Measurements from ENCODE around the gene DNAAF6. TPM values are rescaled to one million over a fixed set of nuclear protein-coding genes. Genes with fewer than 3 reads are reported as not detected.
A peak's percentile ranks its signal among the peaks of the same experiment; 100 is the strongest.
"Not testable (repeated sequence)": the region's sequence is repeated elsewhere in the genome, so short reads cannot be mapped to it uniquely, and the experiment has no call there.

DNAAF6 gene
- total RNA-seq, 2 donors from 2014 or later = not detected

- H3K4me1 ChIP-seq = no peaks in the 10 kb centered on the region
- H3K36me3 ChIP-seq = no peaks in the 10 kb centered on the region
- H3K4me3 ChIP-seq = no peak overlapping the region
- no peak overlapping the region for H3K27ac ChIP-seq
- H3K27me3 ChIP-seq = no peaks in the 10 kb centered on the region
- DNase-seq (ENCODE audit: low spot score) = no peak
- H3K9me3 ChIP-seq = no peaks in the 10 kb centered on the region
- TF ChIP-seq, protein P1, sequence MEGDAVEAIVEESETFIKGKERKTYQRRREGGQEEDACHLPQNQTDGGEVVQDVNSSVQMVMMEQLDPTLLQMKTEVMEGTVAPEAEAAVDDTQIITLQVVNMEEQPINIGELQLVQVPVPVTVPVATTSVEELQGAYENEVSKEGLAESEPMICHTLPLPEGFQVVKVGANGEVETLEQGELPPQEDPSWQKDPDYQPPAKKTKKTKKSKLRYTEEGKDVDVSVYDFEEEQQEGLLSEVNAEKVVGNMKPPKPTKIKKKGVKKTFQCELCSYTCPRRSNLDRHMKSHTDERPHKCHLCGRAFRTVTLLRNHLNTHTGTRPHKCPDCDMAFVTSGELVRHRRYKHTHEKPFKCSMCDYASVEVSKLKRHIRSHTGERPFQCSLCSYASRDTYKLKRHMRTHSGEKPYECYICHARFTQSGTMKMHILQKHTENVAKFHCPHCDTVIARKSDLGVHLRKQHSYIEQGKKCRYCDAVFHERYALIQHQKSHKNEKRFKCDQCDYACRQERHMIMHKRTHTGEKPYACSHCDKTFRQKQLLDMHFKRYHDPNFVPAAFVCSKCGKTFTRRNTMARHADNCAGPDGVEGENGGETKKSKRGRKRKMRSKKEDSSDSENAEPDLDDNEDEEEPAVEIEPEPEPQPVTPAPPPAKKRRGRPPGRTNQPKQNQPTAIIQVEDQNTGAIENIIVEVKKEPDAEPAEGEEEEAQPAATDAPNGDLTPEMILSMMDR (IDR thresholded peaks at IDR 0.05) = no peak
Measured at GRCh38 chrX:107171369-107172102, 34.9 kb upstream of the DNAAF6 start.

DNA sequence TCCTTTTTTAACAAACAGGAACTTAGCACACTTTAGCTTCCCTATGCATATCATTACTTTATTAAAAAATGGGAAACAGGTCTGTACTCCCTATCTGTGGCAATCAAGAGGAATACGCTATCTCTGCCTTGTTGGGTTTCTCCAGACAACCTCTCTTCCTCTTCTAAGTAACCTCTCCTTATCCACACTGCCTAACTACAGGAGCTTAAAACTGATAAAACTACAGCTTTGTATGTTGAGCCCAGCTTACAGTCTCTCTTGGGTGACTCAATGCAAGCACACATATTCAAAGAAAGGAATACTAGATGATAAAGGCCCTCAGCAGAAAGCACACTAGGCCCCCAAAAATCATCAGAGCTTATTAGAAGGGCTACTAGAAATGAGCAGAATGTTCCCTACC is 9.1 kb upstream of the DNAAF6 start:
- H3K4me3 ChIP-seq = no peak overlapping the region
- TF ChIP-seq, protein P1 (IDR thresholded peaks at IDR 0.05) = no peak
- H3K27me3 ChIP-seq = no peaks in the 10 kb centered on the region
- no peaks in the 10 kb centered on the region for H3K36me3 ChIP-seq
- H3K27ac ChIP-seq = no peak overlapping the region
- DNase-seq (ENCODE audit: low spot score) = no peak
- no peaks in the 10 kb centered on the region for H3K4me1 ChIP-seq
- H3K9me3 ChIP-seq = no peaks in the 10 kb centered on the region

GRCh38 chrX:107198074-107198473 is 8.3 kb upstream of the DNAAF6 start:
- H3K36me3 ChIP-seq; H3K27ac ChIP-seq; H3K4me1 ChIP-seq; H3K4me3 ChIP-seq; H3K27me3 ChIP-seq; H3K9me3 ChIP-seq; DNase-seq (ENCODE audit: low spot score): not testable (repeated sequence)

DNA sequence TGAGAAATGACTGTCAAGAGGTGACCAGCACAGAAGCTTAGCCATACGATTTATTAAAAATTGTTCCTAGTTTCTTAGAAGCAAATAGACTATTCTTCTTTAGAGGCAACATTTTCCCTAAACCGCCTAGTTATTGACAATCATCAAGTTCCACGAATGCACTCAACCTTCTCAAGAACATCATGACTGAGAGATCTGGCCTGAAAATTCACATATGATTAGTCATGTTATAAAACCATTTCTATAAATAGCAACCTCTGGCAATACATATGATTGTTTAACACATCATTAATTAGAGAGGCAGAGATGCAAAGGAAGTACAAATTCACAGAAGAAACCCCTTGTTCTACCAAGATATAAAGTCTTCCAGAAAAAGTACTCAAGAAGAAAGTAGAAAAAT is 6.9 kb upstream of the DNAAF6 start:
- no peaks in the 10 kb centered on the region for H3K36me3 ChIP-seq
- H3K27ac ChIP-seq = no peak overlapping the region
- no peaks in the 10 kb centered on the region for H3K9me3 ChIP-seq
- no peaks in the 10 kb centered on the region for H3K27me3 ChIP-seq
- H3K4me3 ChIP-seq = no peak overlapping the region
- no peak for DNase-seq (ENCODE audit: low spot score)
- no peaks in the 10 kb centered on the region for H3K4me1 ChIP-seq
- TF ChIP-seq, protein P1 (IDR thresholded peaks at IDR 0.05) = no peak

GRCh38 chrX:107204068-107204605 is 2.3 kb upstream of the DNAAF6 start:
- H3K4me3 ChIP-seq = no peak overlapping the region
- peaks cover 3 to 7% of the 10 kb centered on the region in 2 donors for H3K27me3 ChIP-seq
- H3K9me3 ChIP-seq = no peaks in the 10 kb centered on the region
- no peak for DNase-seq (ENCODE audit: low spot score)
- TF ChIP-seq, protein P1 (IDR thresholded peaks at IDR 0.05) = no peak
- H3K36me3 ChIP-seq = no peaks in the 10 kb centered on the region
- H3K4me1 ChIP-seq = no peaks in the 10 kb centered on the region
- no peak overlapping the region for H3K27ac ChIP-seq

GRCh38 chrX:107206697-107207065 is 270 bp downstream of the DNAAF6 start:
- peak overlapping the region in 1 of 2 donors; percentile 36 for H3K4me3 ChIP-seq
- no peak overlapping the region for H3K27ac ChIP-seq
- no peak for DNase-seq (ENCODE audit: low spot score)
- H3K4me1 ChIP-seq = no peaks in the 10 kb centered on the region
- no peaks in the 10 kb centered on the region for H3K36me3 ChIP-seq
- H3K9me3 ChIP-seq = no peaks in the 10 kb centered on the region
- H3K27me3 ChIP-seq = peaks cover 3 to 7% of the 10 kb centered on the region in 2 donors
- TF ChIP-seq, protein P1 (IDR thresholded peaks at IDR 0.05) = no peak

Measured in right atrium auricular region (tissue), 2 donors.